ENCODE results near the gene SYNE3.

SYNE3 gene

DNA sequence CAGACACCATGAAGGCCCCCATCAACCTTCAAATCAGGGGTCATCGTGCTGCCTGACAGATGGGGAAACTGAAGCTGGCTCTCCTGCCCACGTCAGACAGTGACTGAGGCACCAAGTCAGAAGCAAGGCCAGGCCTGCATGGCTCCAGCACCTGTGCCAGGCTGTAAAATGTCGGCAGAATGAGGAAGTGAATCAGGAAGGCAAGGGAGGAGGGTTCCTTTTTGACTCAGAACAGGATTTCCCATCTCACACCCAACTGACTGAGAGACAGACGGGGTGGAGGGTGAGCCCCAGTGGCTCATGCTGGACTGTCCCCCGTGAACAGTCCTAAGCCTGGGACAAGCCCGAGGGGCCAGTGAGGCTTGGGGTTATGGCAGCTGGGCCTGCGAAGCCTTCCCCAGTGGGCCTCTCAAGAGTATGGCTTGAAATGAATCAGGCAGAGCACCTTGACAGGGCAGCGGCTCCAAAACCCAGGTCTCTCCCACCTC is 20.9 kb downstream of the SYNE3 start:
- Histone ChIP-seq H3F3A (ENCODE audit: insufficient read depth, low read length) (no peaks in the 10 kb centered on the region), H4K20me1 (ENCODE audit: insufficient read depth, low read length) (no peaks in the 10 kb centered on the region), H3K27ac (ENCODE audit: low read depth, low read length, poor library complexity, severe bottlenecking) (peak overlapping the region; percentile 74), H3K9me3 (ENCODE audit: low read length) (no peaks in the 10 kb centered on the region), H3K27me3 (ENCODE audit: insufficient read depth, low read length) (no peaks in the 10 kb centered on the region), H3K4me1 (ENCODE audit: insufficient read depth, low read length, severe bottlenecking) (peaks cover 39% of the 10 kb centered on the region), H3K79me2 (ENCODE audit: insufficient read depth, low read length) (no peaks in the 10 kb centered on the region), H3K4me2 (ENCODE audit: low read length) (peak overlapping the region; percentile 27; the same call in 1 of the 2 replicates), H3K9ac (ENCODE audit: low read length) (peak overlapping the region; percentile 12; the same call in 1 of the 2 replicates), H3K9me2 (ENCODE audit: low read depth, low read length) (no peaks in the 10 kb centered on the region), H3K36me3 (ENCODE audit: insufficient read depth, low read length) (no peaks in the 10 kb centered on the region), H2AFZ (ENCODE audit: low read length) (no peak overlapping the region), H3K4me3 (ENCODE audit: low read depth, low read length, poor library complexity, severe bottlenecking) (no peak overlapping the region)
- TF ChIP-seq EZH2 (IDR thresholded peaks at IDR 0.05; ENCODE audit: borderline replicate concordance, low read length), result no peak
- TF ChIP-seq, protein P1, sequence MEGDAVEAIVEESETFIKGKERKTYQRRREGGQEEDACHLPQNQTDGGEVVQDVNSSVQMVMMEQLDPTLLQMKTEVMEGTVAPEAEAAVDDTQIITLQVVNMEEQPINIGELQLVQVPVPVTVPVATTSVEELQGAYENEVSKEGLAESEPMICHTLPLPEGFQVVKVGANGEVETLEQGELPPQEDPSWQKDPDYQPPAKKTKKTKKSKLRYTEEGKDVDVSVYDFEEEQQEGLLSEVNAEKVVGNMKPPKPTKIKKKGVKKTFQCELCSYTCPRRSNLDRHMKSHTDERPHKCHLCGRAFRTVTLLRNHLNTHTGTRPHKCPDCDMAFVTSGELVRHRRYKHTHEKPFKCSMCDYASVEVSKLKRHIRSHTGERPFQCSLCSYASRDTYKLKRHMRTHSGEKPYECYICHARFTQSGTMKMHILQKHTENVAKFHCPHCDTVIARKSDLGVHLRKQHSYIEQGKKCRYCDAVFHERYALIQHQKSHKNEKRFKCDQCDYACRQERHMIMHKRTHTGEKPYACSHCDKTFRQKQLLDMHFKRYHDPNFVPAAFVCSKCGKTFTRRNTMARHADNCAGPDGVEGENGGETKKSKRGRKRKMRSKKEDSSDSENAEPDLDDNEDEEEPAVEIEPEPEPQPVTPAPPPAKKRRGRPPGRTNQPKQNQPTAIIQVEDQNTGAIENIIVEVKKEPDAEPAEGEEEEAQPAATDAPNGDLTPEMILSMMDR (IDR thresholded peaks at IDR 0.05; ENCODE audit: low read length), result no peak

DNA sequence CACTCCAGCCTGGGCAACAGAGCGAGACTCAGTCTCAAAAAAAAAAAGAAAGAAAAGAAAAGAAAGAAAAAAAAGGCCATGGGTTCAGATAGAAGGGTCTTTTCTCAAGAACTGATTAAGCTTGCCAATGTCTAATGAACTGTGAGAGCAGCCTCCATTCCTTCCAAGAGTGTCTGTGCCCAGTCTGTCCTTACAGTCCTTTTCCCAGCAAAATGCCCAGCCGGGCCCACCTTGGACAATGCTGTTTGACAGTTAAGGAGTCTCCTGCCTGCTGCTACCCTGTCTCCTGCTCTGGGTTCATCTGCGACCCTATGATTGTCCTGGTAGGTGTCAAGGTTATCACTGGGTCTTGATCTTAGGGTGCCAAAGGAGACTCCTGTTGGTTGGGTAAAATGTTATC is 21.4 kb downstream of the SYNE3 start:
- Histone ChIP-seq H3K9me3 (ENCODE audit: low read length) (no peaks in the 10 kb centered on the region), H3K4me2 (ENCODE audit: low read length) (peak overlapping the region; percentile 27; the same call in 1 of the 2 replicates), H3K9me2 (ENCODE audit: low read depth, low read length) (no peaks in the 10 kb centered on the region), H3K9ac (ENCODE audit: low read length) (peak overlapping the region; percentile 12; the same call in 1 of the 2 replicates), H3K27ac (ENCODE audit: low read depth, low read length, poor library complexity, severe bottlenecking) (peak overlapping the region; percentile 74), H3K4me1 (ENCODE audit: insufficient read depth, low read length, severe bottlenecking) (peaks cover 42% of the 10 kb centered on the region), H3F3A (ENCODE audit: insufficient read depth, low read length) (no peaks in the 10 kb centered on the region), H3K79me2 (ENCODE audit: insufficient read depth, low read length) (no peaks in the 10 kb centered on the region), H2AFZ (ENCODE audit: low read length) (no peak overlapping the region), H4K20me1 (ENCODE audit: insufficient read depth, low read length) (no peaks in the 10 kb centered on the region), H3K27me3 (ENCODE audit: insufficient read depth, low read length) (no peaks in the 10 kb centered on the region), H3K36me3 (ENCODE audit: insufficient read depth, low read length) (no peaks in the 10 kb centered on the region), H3K4me3 (ENCODE audit: low read depth, low read length, poor library complexity, severe bottlenecking) (no peak overlapping the region)
- TF ChIP-seq, protein P1 (IDR thresholded peaks at IDR 0.05; ENCODE audit: low read length), result no peak
- no peak for TF ChIP-seq EZH2 (IDR thresholded peaks at IDR 0.05; ENCODE audit: borderline replicate concordance, low read length)

DNA sequence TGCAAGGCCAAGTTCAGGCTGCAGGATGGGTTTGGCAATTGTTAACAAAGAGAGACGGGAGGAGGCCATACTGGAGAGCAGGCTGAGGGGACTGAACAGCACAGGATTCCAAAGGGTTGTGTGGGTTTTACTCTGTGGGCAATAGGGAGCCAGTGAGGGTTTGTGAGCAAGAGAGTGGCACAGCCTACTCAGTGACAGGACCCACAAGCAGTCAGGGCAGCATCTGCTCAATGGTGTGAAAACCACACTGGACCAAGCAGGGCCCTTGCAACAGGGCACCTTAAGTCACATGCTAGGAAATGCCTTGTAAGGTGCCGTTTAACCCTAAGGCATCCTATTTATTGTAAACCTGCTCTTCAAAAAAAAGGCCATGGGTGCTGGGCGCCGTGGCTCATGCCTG is 22.0 kb downstream of the SYNE3 start:
- Histone ChIP-seq H2AFZ (ENCODE audit: low read length) (no peak overlapping the region), H4K20me1 (ENCODE audit: insufficient read depth, low read length) (no peaks in the 10 kb centered on the region), H3K27me3 (ENCODE audit: insufficient read depth, low read length) (no peaks in the 10 kb centered on the region), H3K4me1 (ENCODE audit: insufficient read depth, low read length, severe bottlenecking) (peaks cover 48% of the 10 kb centered on the region), H3K36me3 (ENCODE audit: insufficient read depth, low read length) (no peaks in the 10 kb centered on the region), H3K4me2 (ENCODE audit: low read length) (no peak overlapping the region), H3F3A (ENCODE audit: insufficient read depth, low read length) (no peaks in the 10 kb centered on the region), H3K9me2 (ENCODE audit: low read depth, low read length) (no peaks in the 10 kb centered on the region), H3K9me3 (ENCODE audit: low read length) (no peaks in the 10 kb centered on the region), H3K4me3 (ENCODE audit: low read depth, low read length, poor library complexity, severe bottlenecking) (no peak overlapping the region), H3K9ac (ENCODE audit: low read length) (no peak overlapping the region), H3K79me2 (ENCODE audit: insufficient read depth, low read length) (no peaks in the 10 kb centered on the region), H3K27ac (ENCODE audit: low read depth, low read length, poor library complexity, severe bottlenecking) (peak overlapping the region; percentile 5)
- TF ChIP-seq, protein P1 (IDR thresholded peaks at IDR 0.05; ENCODE audit: low read length), result no peak
- no peak for TF ChIP-seq EZH2 (IDR thresholded peaks at IDR 0.05; ENCODE audit: borderline replicate concordance, low read length)

Data from OCI-LY1 (cell line).